NCI-H748 treated with DMSO at 0.1 percent for 48 hours (cell line): Measurements from ENCODE around the gene PUS1.

Source experiments
- DNase-seq: peaks from one replicate; lab custom pipeline; 2025; lab: John Stamatoyannopoulos, UW

Gene PUS1

GRCh38 chr12:131916306-131917138 is 12.6 kb upstream of the PUS1 start:
- DNase-seq = no peak

- no peak for DNase-seq
Observed at GRCh38 chr12:131917139-131917710, 11.9 kb upstream of the PUS1 start.

DNA sequence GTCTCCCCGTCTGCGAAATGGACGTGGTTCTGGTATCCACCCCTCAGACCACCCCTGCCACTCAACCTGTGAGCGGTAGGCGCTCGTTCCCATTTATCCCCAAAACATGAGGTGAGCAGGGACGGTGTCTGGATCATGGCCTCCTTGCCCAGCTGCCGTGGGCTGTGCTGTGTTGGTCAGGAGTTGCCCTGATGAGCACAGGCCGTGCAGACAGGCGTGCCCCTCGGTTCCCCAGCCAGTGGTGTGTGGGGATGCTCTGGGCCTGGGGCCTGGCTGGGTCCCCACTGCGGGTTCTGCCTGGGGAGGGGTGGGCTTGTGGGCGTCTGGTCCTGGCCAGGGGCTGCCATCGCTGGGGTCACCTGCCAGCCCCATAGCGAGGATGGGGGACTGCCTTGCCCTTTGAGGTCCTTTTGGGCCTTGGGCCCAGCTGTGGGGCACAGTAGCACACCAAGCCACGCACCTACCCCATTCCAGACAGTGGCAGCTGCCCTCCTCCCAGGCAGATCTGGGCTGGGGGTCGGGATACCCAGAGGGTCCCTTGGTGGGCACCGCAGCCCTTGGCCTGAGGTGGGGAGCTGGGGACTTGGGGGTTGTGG is 11.3 kb upstream of the PUS1 start:
- no peak for DNase-seq

- DNase-seq = no peak
Observed at GRCh38 chr12:131918311-131919050, 10.6 kb upstream of the PUS1 start.

GRCh38 chr12:131919051-131919347 is 10.1 kb upstream of the PUS1 start:
- DNase-seq = no peak

DNA sequence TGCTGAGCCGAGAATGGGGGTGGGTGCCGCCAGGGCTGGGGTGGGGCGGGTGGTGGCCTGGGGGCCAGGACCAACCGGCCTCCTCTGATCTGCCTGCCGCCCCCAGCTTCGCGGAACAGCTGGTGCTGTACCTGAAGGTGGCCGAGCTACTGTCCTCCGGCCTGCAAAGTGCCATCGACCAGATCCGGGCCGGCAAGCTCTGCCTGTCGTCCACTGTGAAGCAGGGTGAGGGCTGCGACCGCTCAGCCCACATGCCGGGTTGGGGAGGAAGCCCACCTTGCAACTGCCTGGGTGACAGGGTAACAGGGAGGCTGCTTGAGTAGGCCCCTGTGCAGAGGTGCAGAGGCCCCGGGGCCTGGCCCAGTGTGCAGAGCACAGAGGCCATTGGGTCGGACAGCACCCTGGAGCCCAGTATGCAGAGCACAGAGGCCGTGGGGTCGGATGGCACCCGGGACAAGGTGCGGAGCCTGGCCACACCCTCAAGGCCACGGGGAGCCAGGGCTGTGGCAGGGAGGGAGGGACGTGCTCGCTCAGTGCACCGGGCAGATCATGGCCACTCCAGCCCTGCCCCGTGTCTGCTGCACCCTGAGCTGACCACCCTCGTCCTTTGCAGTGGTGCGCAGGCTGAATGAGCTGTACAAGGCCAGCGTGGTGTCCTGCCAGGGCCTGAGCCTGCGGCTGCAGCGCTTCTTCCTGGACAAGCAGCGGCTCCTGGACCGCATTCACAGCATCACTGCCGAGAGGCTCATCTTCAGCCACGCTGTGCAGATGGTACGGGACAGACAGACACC is 9.5 kb upstream of the PUS1 start:
- DNase-seq = no peak

GRCh38 chr12:131920157-131920508 is 8.9 kb upstream of the PUS1 start:
- DNase-seq = no peak

DNA sequence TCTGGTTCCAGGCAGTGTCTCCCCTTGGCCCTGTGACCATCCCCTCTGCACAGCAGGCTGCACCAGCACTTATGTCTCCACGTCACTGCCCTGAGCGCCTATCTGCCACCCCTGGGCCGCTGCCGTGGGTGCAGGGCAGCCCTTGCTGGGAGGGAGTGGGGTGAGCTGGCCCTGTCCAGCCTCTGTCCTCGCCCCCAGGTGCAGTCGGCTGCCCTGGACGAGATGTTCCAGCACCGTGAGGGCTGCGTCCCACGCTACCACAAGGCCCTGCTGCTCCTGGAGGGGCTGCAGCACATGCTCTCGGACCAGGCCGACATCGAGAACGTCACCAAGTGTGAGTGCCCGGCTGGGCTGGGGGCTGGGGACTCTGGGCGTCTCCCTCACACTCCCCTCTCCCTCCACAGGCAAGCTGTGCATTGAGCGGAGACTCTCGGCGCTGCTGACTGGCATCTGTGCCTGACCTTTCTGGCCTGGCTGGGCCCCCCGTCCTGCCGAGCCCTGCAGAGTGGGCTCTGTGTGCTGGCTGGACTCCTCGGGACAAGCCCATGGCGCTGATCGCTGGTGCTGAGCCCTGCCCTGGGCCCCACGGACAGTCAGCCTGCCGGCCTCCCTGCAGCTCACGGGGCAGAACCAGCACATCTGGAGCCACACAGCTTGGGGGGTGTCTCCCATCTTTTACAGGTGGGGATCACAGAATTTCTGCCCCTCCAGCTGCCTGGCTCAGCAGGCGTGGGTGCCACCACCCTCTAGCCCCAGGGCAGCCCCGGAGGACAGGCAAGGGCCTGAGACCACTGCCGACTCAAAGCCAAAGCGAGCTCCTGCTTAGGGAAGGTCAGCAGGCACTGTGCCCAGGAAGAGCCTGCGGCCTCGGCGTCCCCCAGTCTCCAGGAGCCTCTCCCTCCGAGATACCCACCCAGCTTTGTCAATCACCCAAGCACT is 7.9 kb upstream of the PUS1 start:
- no peak for DNase-seq

- no peak for DNase-seq
Observed at GRCh38 chr12:131921866-131922769, 7.0 kb upstream of the PUS1 start.

DNA sequence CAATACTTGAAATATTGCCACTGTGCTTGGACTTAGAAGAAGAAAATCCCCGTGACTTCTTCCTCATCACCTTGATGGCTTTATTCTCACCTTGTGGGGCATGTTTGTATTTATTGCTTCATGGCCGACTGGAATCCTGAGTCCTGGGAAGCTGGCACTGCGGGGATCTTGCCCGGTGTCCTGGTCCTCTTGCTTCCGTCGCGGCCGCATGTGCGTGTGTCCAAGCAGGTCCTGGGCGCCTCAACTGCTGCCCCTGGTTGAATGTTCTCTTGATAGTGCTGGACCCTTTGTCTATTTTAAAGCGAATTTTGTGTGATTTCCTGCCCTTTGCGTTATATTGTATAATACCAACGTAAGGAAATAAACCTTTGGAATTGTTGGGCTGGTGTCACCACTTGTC is 6.3 kb upstream of the PUS1 start:
- DNase-seq = no peak

DNA sequence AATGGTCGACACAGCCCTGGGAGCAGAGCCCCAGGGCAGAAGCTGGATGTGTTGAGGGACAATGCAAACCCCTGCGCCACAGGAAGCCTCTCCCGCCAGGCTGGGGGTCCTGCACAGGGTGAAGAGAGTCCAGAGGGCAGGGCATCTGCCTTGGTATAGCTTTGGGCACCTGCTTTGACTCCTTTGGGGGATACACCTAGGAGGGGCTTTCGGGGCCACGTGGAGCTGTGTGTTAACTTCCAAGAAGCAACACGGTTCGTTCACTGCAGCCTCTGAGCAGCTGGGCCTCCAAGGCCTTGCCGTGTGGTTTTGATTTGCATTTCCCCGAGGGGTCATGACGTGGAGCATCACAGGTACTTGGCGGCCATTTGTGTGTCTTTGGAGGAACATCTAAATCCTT is 5.8 kb upstream of the PUS1 start:
- DNase-seq = no peak

DNA sequence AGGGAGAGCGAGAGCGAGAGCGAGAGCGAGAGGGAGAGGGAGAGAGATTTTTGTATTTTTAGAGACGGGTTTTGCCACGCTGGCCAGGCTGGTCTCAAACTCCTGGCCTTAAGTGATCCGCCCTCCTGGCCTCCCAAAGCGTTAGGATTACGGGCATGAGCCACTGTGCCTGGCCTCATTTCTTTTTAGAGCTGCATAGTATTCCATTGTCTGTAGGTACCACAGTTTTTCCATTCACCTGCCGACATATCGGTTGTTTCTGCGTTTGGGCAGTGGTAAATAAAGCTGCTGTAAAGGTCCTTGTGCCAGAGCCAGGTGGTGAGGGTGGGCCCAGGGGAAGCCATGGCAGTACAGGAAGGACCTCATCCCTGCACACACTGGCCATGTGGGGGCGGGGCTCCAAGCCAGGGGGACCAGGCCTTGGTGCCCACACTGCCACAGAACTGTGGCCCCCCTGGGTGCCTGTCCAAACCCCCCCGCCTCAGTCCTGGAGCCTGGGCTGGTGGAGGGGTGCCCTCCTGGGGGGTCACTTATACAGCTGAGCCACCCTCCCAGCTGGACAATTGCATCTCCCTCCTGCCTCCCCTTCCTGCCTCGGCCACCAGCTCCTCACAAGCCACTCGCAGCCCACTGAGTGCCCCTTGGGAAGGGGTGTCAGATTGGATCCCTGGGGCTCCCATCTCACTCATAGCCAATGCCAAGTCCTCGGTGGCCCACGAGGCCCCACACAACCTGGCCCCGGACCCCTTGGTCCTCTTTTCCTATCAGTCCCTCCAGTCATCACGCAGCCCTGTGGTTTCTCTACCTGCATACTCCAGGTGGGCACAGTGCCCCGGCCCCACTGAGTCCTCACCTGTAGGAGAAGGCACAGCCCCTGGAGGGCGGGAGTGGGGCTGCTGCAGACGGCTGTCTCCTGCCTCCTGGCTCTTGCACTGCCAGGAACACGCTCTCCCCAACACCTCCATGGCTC is 1.7 kb upstream of the PUS1 start:
- DNase-seq = no peak

- DNase-seq = no peak
Observed at GRCh38 chr12:131928080-131928710, 881 bp upstream of the PUS1 start.

DNA sequence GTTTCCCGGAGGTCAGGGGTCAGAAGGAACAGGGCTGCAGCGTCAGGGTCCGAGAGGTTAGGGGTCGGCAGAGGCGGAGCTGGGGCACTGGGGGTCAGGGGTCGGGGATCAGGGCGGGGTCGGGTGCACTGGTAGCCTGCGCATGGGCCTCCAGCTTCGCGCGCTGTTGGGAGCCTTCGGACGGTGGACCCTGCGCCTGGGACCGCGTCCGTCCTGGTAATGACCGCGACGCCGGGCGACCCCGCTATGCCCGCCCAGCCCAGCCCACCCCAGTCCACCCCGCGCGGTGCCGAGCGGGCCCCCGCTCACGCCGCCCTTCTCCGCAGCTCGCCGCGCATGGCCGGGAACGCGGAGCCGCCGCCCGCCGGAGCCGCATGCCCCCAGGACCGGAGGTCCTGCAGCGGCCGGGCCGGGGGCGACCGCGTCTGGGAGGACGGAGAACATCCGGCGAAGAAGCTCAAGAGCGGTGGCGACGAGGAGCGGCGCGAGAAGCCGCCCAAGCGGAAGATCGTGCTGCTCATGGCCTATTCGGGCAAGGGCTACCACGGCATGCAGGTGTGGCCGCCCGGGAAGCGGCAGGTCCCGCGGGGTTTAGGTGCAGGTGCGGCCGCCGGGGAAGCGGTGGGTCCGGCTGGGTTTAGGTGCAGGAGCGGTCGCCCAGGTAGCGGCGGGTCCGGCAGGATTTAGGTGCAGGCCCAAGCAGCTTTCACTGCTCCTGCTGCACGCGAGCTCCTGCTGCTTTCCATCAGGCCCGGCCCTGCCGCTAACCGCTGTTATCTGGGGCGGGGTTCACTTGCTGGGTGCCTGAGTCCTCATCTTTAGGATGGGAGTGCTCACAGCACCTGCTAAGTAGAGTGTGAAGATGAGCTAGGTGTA is 743 bp downstream of the PUS1 start:
- no peak for DNase-seq

DNA sequence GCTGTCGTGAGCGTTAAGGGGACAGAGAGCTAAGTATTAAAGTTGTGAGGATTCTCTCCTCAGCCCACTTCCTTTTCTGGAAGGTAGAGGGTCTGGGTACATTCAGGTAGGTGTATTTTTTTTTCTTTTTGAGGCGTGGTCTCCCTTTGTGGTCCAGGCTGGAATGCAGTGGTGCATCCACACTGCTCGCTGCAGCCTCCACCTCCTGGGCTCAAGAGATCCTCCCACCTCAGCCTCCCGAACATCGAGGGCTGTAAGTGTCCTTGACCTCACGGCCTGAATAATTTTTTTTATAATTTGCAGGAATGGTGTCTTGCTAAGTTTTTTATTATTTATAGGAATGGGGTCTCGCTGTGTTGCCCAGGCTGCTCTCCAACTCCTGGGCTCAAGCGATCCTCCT is 1.4 kb downstream of the PUS1 start:
- no peak for DNase-seq

- DNase-seq = no peak
Observed at GRCh38 chr12:131933387-131933786, 4.3 kb downstream of the PUS1 start.

GRCh38 chr12:131934535-131934934 is 5.5 kb downstream of the PUS1 start:
- no peak for DNase-seq
